HepG2 (cell line): ENCODE data around the gene PATZ1. TPM values are rescaled to one million over a fixed set of nuclear protein-coding genes. Genes with fewer than 3 reads are reported as not detected.

Source experiments
- CREM ChIP-seq, 2 experiments: sonication (generic) in 1 of 2; formaldehyde crosslinking in 1 of 2; IDR thresholded peaks; 2 replicates each; pipeline versions ENCODE4 v1.4.0 to v1.6.1; 2016 to 2020; ENCODE audit warnings: antibody characterized with exemption in 1 of 2, mild to moderate bottlenecking in 1 of 2, missing genetic modification reagents in 1 of 2
- DNMT1 ChIP-seq: sonication (generic); formaldehyde crosslinking; IDR thresholded peaks from 2 replicates; pipeline ENCODE4 v1.5.1; 2020; ENCODE audit warnings: mild to moderate bottlenecking, missing genetic modification reagents
- ESRRA ChIP-seq: sonication (generic); formaldehyde crosslinking; IDR thresholded peaks from 2 replicates; pipeline ENCODE4 v1.5.1; 2020; ENCODE audit warnings: mild to moderate bottlenecking, low read depth, missing genetic modification reagents
- FOSL2 ChIP-seq: sonication (generic); formaldehyde crosslinking; IDR thresholded peaks from 2 replicates; pipeline ENCODE4 v1.4.0; 2020; ENCODE audit warnings: missing genetic modification reagents
- HOXA7 ChIP-seq: sonication (generic); formaldehyde crosslinking; IDR thresholded peaks from 2 replicates; pipeline ENCODE4 v1.8.1; 2022; ENCODE audit warnings: mild to moderate bottlenecking, missing genetic modification reagents, moderate library complexity
- MAFF ChIP-seq: IDR thresholded peaks from 2 replicates; pipeline ENCODE4 v1.6.1; 2011; ENCODE audit warnings: low read depth, low read length, improper control_type of control experiment
- MIER3 ChIP-seq: IDR thresholded peaks from 2 replicates; pipeline ENCODE4 v1.6.1; 2016; ENCODE audit warnings: missing compliant biosample characterization, borderline replicate concordance
- NFIC ChIP-seq: IDR thresholded peaks from 2 replicates; pipeline ENCODE4 v1.6.1; 2012; ENCODE audit warnings: mild to moderate bottlenecking, low read length, inconsistent platforms
- RARA ChIP-seq: IDR thresholded peaks from 2 replicates; pipeline ENCODE4 v1.6.1; 2016; ENCODE audit warnings: missing genetic modification reagents, missing compliant biosample characterization
- TBX3 ChIP-seq: fragments of 450-650 bp; IDR thresholded peaks from 2 replicates; pipeline ENCODE4 v1.6.1; 2017; ENCODE audit warnings: antibody characterized with exemption, mild to moderate bottlenecking, inconsistent platforms, borderline replicate concordance
- THAP11 ChIP-seq: IDR thresholded peaks from 2 replicates; pipeline ENCODE4 v1.6.1; 2016; ENCODE audit warnings: missing biosample characterization, missing genetic modification reagents
- THRA ChIP-seq: sonication (generic); formaldehyde crosslinking; IDR thresholded peaks from 2 replicates; pipeline ENCODE4 v1.4.0; 2020; ENCODE audit warnings: missing genetic modification reagents, borderline replicate concordance
- YEATS4 ChIP-seq: sonication (generic); formaldehyde crosslinking; IDR thresholded peaks from 2 replicates; pipeline ENCODE4 v1.4.0; 2020; ENCODE audit warnings: missing genetic modification reagents, borderline replicate concordance
- ZBTB4 ChIP-seq: sonication (generic); formaldehyde crosslinking; IDR thresholded peaks from 2 replicates; pipeline ENCODE4 v1.4.0; 2020; ENCODE audit warnings: missing genetic modification reagents, mild to moderate bottlenecking, borderline replicate concordance
- ZEB1 ChIP-seq: IDR thresholded peaks from 2 replicates; pipeline ENCODE4 v1.6.1; 2012; ENCODE audit warnings: mild to moderate bottlenecking, low read depth, inconsistent platforms; ENCODE audit not compliant: insufficient replicate concordance
- ZNF296 ChIP-seq: sonication (generic); formaldehyde crosslinking; conservative IDR thresholded peaks from 2 replicates; pipeline ENCODE4 v1.5.0; 2020; ENCODE audit warnings: mild to moderate bottlenecking, missing genetic modification reagents
- ZNF446 ChIP-seq: sonication (generic); formaldehyde crosslinking; IDR thresholded peaks from 2 replicates; pipeline ENCODE4 v1.5.0; 2020; ENCODE audit warnings: mild to moderate bottlenecking, missing genetic modification reagents
- ZNF614 ChIP-seq: IDR thresholded peaks from 2 replicates; pipeline ENCODE4 v1.6.1; 2018; ENCODE audit warnings: missing biosample characterization, missing genetic modification reagents, inconsistent platforms, borderline replicate concordance
- ZNF703 ChIP-seq: sonication (generic); formaldehyde crosslinking; IDR thresholded peaks from 2 replicates; pipeline ENCODE4 v1.5.1; 2020; ENCODE audit warnings: missing genetic modification reagents, mild to moderate bottlenecking, moderate library complexity, borderline replicate concordance
- ZNF879 ChIP-seq: sonication (generic); formaldehyde crosslinking; IDR thresholded peaks from 2 replicates; pipeline ENCODE4 v1.8.1; 2023; ENCODE audit warnings: missing genetic modification reagents
- polyA plus RNA-seq, 8 experiments: library from polyadenylated mRNA; depleted of rRNA in 3 of 8; stranded (reverse) in 7 of 8; unstranded in 1 of 8; fragments of >200 nt; fragmentation: Illumina TruSeq in 4 of 8; extraction: Trizol in 4 of 8; gene quantifications; 2 replicates each; pipeline versions ENCODE4 v1.2.1 to v1.2.3, GENCODE V29; 2011 to 2016; ENCODE audit warnings: low read depth in 4 of 8, missing spikeins in 1 of 8, mixed read lengths in 1 of 8; ENCODE audit not compliant: insufficient read depth in 1 of 8
- total RNA-seq, 5 experiments: library from RNA; depleted of rRNA; stranded (reverse); fragments of >200 nt; fragmentation: Illumina TruSeq; extraction: Trizol; gene quantifications; 2 replicates each; pipeline ENCODE4 v1.2.3, GENCODE V29; 2016; ENCODE audit warnings: low read depth in 1 of 5

PATZ1 gene
- total and polyA plus RNA-seq, 2 of the 13 experiments (the other 11 are each of a cell fraction or from before 2014, with no cell fraction given) = 24.9 to 30.5 TPM

- TF ChIP-seq ESRRA (peak; percentile 97), ZNF614 (CRISPR knock-in tag) (no peak), MIER3 (CRISPR knock-in tag) (0 out of 2 replicates have a peak, but pooled peaks have one; percentile 25), YEATS4 (no peak), ZBTB4 (no peak), CREM (IDR thresholded peaks at IDR 0.05) (no peak), CREM (CRISPR knock-in tag; IDR thresholded peaks at IDR 0.05) (no peak), ZNF296 (CRISPR knock-in tag) (no peak), ZNF703 (no peak), THRA (peak; percentile 45; the same call in 1 of the 2 replicates), ZNF879 (CRISPR knock-in tag) (no peak), TBX3 (no peak), THAP11 (CRISPR knock-in tag) (no peak), DNMT1 (CRISPR knock-in tag) (no peak), RARA (CRISPR knock-in tag) (peak; percentile 51), ZEB1 (no peak), MAFF (no peak), ZNF446 (no peak), NFIC (no peak), FOSL2 (CRISPR knock-in tag) (peak; percentile 36; the same call in 1 of the 2 replicates), HOXA7 (CRISPR knock-in tag) (no peak)
Observed at GRCh38 chr22:31350410-31350863, 4.3 kb upstream of the PATZ1 start (continued).
